Neuron (in vitro differentiated cells): ENCODE results near the gene TBC1D32.
"Not testable (repeated sequence)": the region's sequence is repeated elsewhere in the genome, so short reads cannot be mapped to it uniquely, and the experiment has no call there.

Source experiments
- H2AFZ ChIP-seq: one replicate; pipeline ENCODE4 v1.6.1; 2013; ENCODE audit warnings: low read depth, mild to moderate bottlenecking, inconsistent platforms, low read length, moderate library complexity
- H3K27me3 ChIP-seq: one replicate; pipeline ENCODE4 v1.6.1; 2013; ENCODE audit warnings: low read length; ENCODE audit not compliant: insufficient read depth
- H3K36me3 ChIP-seq: one replicate; pipeline ENCODE4 v1.6.1; 2013; ENCODE audit warnings: low read length; ENCODE audit not compliant: insufficient read depth
- H3K4me1 ChIP-seq: one replicate; pipeline ENCODE4 v1.6.1; 2013; ENCODE audit warnings: low read length; ENCODE audit not compliant: insufficient read depth
- H3K4me3 ChIP-seq: 2 replicates; pipeline ENCODE4 v1.5.1; 2013; ENCODE audit warnings: mild to moderate bottlenecking, low read length, moderate library complexity
- H3K9me3 ChIP-seq: one replicate; pipeline ENCODE4 v1.6.1; 2013; ENCODE audit warnings: low read length

Gene TBC1D32

DNA sequence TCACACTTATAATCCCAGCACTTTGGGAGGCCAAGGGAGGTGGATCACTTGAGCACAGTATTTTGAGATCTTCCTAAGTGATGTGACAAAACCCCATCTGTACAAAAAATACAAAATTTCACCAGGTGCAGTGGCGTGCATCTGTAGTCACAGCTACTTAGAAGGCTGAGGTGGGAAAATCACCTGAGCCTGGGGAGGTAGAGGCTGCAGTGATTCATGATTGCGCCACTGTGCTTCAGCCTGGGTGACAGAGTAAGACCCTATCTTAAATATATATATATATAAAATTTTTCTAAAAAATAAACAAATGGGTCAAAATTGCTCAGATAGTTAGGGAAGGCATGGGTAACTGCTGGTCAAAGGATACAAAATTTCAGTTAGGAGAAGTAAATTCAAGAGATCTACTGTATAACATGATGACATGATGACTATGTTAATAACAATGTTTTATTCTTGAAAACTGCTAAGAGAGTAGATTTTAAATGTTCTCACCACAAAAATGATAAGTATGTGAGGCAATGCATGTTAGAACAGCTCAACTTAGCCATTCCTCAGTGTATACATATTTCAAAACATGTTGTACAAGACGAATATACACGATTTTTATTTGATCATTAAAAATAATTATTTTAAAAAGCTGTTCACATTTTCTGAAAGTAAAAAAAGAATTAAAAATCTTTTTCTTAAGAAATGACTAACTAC is 24.4 kb downstream of the TBC1D32 start:
- Histone ChIP-seq H3K4me1 (no peaks in the 10 kb centered on the region), H3K27me3 (no peaks in the 10 kb centered on the region), H3K4me3 (no peak overlapping the region), H3K36me3 (peaks cover 2% of the 10 kb centered on the region), H3K9me3 (no peaks in the 10 kb centered on the region), H2AFZ (no peak overlapping the region)

DNA sequence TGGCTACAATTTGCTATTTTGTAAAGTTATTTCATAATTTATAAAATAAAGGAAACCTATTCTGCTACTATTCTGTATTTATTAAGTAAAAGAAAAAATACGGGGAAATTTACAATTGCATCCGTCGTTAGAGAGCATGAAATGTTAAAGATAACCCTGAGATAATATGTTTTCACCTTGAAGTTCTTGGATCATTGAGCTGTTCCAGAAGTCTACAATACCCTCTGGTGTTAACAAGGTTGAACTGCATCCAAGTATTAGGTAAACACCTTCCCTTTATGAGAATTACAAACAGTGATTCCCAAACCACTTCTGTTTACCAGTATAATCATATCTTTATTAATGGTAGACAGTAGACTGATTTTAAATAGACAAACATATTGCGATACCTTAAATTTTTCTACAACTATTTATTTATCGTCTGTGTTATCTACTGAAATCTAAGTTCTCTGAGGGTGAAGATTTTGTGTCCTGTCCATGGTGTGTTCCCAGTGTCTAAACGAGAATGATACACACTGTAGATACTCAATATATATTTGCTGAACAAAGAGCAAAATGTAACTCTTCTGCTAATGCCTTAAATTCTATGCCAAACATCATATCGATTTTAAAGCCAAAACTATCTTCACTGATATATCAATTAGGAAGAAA is 28.2 kb downstream of the TBC1D32 start:
- Histone ChIP-seq H3K4me3 (no peak overlapping the region), H3K27me3 (no peaks in the 10 kb centered on the region), H3K9me3 (no peaks in the 10 kb centered on the region), H2AFZ (no peak overlapping the region), H3K36me3 (peaks cover 3% of the 10 kb centered on the region), H3K4me1 (no peaks in the 10 kb centered on the region)

DNA sequence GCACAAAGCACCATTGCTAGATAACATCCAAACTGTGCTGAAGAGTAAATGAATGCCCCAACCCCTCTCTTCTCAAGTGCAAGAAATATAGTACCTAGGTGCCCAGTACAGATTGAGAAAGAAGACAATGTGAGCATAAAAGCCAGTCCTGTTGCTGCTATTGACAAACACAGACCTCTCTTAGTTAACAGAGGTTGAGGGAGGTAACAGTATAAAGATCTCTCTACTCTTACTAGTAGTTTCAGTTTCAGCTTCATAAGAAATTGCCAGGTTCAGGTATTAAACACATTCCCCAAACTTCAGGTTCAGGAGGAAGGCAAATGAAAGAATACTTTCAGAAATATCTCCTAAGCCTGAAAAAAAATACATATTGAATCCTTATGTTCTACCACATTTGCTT is 31.4 kb downstream of the TBC1D32 start:
- peaks cover 2% of the 10 kb centered on the region for H3K4me1 ChIP-seq
- no peak overlapping the region for H3K4me3 ChIP-seq
- no peaks in the 10 kb centered on the region for H3K9me3 ChIP-seq
- H3K36me3 ChIP-seq = peaks cover 3% of the 10 kb centered on the region
- H3K27me3 ChIP-seq = no peaks in the 10 kb centered on the region
- no peak overlapping the region for H2AFZ ChIP-seq

DNA sequence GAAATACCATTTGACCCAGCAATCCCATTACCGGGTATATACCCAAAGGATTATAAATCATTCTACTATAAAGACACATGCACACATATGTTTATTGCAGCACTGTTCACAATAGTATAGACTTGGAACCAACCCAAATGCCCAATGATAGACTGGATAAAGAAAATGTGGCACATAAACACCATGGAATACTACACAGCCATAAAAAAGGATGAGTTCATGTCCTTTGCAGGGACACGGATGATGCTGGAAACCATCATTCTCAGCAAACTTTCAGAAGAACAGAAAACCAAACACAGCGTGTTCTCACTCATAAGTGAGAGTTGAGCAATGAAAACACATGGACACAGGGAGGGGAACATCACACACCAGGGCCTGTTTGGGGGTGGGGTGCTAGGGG is 33.1 kb downstream of the TBC1D32 start:
- H3K9me3 ChIP-seq, H3K4me1 ChIP-seq, H3K4me3 ChIP-seq, H3K36me3 ChIP-seq, H3K27me3 ChIP-seq, H2AFZ ChIP-seq: not testable (repeated sequence)

DNA sequence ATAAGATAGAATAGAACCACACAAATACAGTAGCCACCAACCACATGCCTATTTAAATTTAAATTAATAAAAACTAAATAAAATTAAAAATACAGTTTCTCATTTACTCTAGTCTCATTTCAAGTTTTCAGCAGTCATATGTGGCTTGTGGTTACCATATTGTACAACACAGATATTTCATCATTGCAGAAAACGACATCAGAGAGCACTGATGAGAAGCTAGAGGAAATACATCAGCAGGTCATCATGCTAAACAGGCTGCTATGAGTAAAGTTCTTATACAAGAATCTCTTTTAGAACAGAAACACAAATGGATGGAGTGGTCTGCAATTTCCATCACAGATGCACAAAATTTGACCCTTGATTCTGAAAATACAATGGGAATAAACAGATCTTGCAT is 36.6 kb downstream of the TBC1D32 start:
- H2AFZ ChIP-seq = no peak overlapping the region
- H3K4me1 ChIP-seq = peaks cover 2% of the 10 kb centered on the region
- no peaks in the 10 kb centered on the region for H3K9me3 ChIP-seq
- H3K27me3 ChIP-seq = no peaks in the 10 kb centered on the region
- H3K36me3 ChIP-seq = peaks cover 3% of the 10 kb centered on the region
- H3K4me3 ChIP-seq = no peak overlapping the region

DNA sequence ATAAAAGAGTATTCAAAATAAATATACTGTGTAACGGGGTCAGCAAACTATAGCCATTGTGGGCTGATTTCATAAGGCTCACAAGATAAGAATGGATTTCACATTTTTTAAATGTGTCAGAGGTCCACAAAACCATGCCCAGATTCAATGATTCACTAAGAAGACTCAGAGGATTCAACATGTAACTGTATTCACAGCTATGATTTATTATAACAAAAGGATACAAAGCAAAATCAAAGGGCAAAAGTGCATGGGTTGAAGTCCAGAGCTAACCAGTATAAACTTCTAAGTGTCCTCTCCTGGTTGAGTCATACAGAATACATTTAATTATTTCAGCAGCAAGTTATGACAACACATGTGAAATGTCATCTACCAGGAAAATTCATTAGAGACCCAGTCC is 49.2 kb downstream of the TBC1D32 start:
- Histone ChIP-seq H3K27me3 (no peaks in the 10 kb centered on the region), H3K4me1 (no peaks in the 10 kb centered on the region)

DNA sequence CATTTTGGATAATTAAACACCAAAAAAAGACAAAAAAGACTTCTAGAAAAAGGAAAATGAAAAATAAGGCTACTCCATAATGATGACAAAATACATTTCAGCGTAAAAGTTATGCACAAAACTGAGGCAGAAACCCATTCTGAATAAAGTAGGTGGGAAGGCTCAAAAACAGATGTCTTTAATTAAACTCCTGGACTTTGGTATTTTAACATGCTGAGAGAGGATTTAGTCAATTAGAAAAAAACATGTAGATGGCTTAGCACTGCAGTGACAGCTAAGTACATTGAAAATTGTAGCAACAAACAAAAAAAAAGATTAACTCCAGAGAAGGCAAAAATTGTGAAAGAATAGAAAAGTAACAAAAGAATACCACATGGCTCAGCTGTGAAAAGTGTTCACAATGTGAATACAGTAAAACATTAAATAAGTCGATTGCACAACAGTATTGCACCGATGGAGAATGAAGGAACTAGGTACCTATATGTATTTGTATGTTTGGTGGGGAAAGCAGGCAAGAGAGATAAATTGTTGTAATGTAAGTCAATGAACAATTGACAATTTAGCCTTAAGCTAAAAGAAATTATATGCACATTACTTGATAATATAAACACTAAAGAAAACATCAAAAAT is 59.5 kb downstream of the TBC1D32 start:
- no peaks in the 10 kb centered on the region for H3K4me1 ChIP-seq
- no peaks in the 10 kb centered on the region for H3K36me3 ChIP-seq
- no peak overlapping the region for H3K4me3 ChIP-seq
- H3K27me3 ChIP-seq = no peaks in the 10 kb centered on the region
- H3K9me3 ChIP-seq = no peaks in the 10 kb centered on the region
- no peak overlapping the region for H2AFZ ChIP-seq

More for the DNA sequence above, 49.2 kb downstream of the TBC1D32 start:
- Histone ChIP-seq H2AFZ (no peak overlapping the region), H3K4me3 (no peak overlapping the region), H3K9me3 (no peaks in the 10 kb centered on the region), H3K36me3 (peaks cover 2% of the 10 kb centered on the region)

DNA sequence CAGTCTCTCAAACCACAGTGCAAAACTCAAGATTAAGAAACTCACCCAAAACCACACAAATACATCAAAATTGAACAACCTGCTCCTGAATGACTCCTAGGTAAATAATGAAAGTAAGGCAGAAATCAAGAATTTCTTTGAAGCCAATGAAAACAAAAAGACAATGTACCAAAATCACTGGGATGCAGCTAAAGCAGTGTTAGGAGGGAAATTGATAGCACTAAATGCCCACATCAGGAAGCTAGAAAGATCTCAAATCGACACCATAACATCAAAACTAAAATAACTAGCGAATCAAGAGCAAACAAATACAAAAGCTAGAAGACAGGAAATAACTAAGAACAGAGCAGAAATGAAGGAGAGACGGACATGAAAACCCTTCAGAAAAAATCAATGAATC is 70.5 kb downstream of the TBC1D32 start:
- Histone ChIP-seq H3K36me3 (no peaks in the 10 kb centered on the region), H3K9me3 (peaks cover 3% of the 10 kb centered on the region), H2AFZ (no peak overlapping the region), H3K4me1 (no peaks in the 10 kb centered on the region), H3K4me3 (no peak overlapping the region), H3K27me3 (no peaks in the 10 kb centered on the region)

DNA sequence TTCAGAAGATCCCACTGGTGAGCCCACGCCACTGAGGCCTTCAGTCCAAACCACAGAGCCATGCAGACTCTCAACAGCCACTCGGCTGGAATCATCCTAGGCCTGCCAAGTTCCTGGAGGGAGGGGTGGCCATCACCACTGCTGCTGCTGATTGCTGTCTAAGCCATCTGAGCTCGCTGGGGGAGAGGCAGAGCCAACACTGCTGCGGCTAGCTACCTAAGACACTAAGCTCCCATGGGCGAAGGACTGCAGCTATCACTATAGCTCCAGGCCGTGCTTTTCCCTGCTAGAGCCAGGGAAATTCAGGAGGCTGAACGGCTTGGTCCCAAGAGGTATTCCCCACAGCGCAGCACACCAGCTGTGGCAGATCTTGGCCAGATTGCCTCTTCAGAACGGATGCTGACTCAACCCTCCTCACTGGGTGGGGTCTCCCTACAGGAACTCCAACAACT is 73.6 kb downstream of the TBC1D32 start:
- H2AFZ ChIP-seq = no peak overlapping the region
- no peaks in the 10 kb centered on the region for H3K4me1 ChIP-seq
- H3K36me3 ChIP-seq = no peaks in the 10 kb centered on the region
- H3K9me3 ChIP-seq = no peaks in the 10 kb centered on the region
- no peak overlapping the region for H3K4me3 ChIP-seq
- H3K27me3 ChIP-seq = no peaks in the 10 kb centered on the region

DNA sequence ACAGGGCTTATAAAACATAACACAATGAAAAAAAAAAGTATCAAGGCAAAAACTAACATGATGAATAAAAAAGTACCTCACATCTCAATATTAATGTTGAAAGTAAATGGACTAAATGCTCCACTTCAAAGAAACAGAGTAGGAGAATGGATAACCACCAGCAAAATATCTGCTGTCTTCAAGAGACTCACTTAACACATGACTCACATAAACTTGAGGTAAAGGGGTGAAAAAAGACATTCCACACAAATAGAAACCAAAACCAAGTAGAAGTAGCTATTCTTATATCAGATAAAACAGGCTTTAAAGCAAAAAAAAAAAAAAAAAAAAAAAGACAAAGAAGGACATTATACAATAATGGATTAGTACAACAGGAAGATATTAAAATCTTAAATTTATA is 86.9 kb downstream of the TBC1D32 start:
- H3K36me3 ChIP-seq = no peaks in the 10 kb centered on the region
- peaks cover 2% of the 10 kb centered on the region for H3K9me3 ChIP-seq
- H3K4me3 ChIP-seq = no peak overlapping the region
- no peaks in the 10 kb centered on the region for H3K4me1 ChIP-seq
- no peaks in the 10 kb centered on the region for H3K27me3 ChIP-seq
- no peak overlapping the region for H2AFZ ChIP-seq

DNA sequence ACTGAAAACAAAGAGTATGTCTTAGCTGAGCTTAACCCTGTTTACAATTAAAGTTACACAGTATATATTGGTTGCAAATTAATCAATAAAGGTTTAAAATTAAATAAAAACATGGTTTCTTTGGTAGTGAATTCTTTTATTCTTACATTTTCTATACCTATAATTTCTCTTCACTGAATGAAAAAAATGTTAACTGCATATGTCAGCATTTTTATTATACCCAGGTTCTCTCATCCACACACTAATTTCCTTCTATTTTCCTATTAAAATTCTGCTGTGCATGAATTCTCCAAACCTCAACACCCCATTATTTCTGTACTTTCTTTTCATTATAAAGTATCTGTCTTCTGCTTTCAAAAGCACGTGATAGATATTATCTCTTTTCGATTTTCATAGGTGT is 91.9 kb downstream of the TBC1D32 start:
- Histone ChIP-seq H3K9me3 (no peaks in the 10 kb centered on the region), H2AFZ (no peak overlapping the region), H3K4me1 (no peaks in the 10 kb centered on the region)

DNA sequence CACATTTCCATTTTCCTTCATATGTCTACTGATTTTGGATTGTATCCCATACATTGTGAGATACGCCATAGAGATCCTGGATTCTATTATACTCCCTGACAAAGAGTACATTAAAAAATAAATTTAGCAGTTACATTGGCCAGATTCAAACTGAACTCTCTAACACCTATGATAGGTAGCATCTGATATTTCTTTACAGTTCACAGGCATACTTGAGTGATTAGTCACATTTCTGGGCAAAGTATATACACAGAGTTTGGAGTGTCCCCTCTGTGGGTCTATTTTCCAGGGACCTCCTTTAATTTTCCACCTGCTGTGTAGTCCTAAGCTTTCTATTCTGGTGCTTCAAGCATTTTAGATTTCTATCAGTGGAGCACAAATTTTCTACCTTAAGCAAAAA is 96.4 kb downstream of the TBC1D32 start:
- no peaks in the 10 kb centered on the region for H3K27me3 ChIP-seq
- no peaks in the 10 kb centered on the region for H3K36me3 ChIP-seq
- H3K4me3 ChIP-seq = no peak overlapping the region
- no peaks in the 10 kb centered on the region for H3K9me3 ChIP-seq
- H3K4me1 ChIP-seq = no peaks in the 10 kb centered on the region
- no peak overlapping the region for H2AFZ ChIP-seq

More for the DNA sequence above, 91.9 kb downstream of the TBC1D32 start:
- Histone ChIP-seq H3K27me3 (no peaks in the 10 kb centered on the region), H3K36me3 (no peaks in the 10 kb centered on the region), H3K4me3 (no peak overlapping the region)

DNA sequence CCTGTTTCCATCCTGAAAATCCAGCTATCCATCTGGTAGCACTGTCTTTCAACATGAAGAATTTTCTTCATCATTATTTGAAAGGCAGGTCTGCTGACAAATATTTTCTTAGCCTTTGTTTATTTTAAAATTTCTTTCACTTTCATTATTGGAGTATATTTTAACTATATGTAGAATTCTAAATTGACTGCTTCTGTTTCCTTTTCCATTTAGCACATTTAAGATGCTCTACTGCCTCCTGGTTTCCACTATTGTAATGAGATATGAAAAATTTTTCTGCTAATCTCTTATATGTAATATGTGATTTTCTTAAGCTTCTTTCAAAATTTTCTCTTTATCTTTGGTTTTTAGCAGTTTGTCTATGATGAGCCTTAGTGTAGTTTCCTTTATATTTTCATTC is 97.3 kb downstream of the TBC1D32 start:
- no peaks in the 10 kb centered on the region for H3K27me3 ChIP-seq
- no peaks in the 10 kb centered on the region for H3K36me3 ChIP-seq
- H3K4me1 ChIP-seq = no peaks in the 10 kb centered on the region
- H3K9me3 ChIP-seq = no peaks in the 10 kb centered on the region
- no peak overlapping the region for H3K4me3 ChIP-seq
- no peak overlapping the region for H2AFZ ChIP-seq
